ENCODE results near the gene MX2. TPM values are rescaled to one million over a fixed set of nuclear protein-coding genes. Genes with fewer than 3 reads are reported as not detected.

Gene MX2
- total and polyA plus RNA-seq, 2 experiments from 2014 or later: 5.4 to 9.2 TPM

- no peak for TF ChIP-seq CTCF (conservative IDR thresholded peaks at IDR 0.05; ENCODE audit: low read depth in 2 of 2)
- no peak for TF ChIP-seq NANOG (IDR thresholded peaks at IDR 0.05; ENCODE audit: borderline replicate concordance)
- no peak for TF ChIP-seq JUNB (IDR thresholded peaks at IDR 0.05; ENCODE audit: unreplicated experiment)
- no peak for TF ChIP-seq STAT1 (IDR thresholded peaks at IDR 0.05; ENCODE audit: unreplicated experiment)
- TF ChIP-seq ZNF462 (CRISPR knock-in tag; IDR thresholded peaks at IDR 0.05): no peak
- TF ChIP-seq ZNF114 (CRISPR knock-in tag; IDR thresholded peaks at IDR 0.05): no peak
- TF ChIP-seq ZNF331 (CRISPR knock-in tag; IDR thresholded peaks at IDR 0.05; ENCODE audit: low read depth): no peak
- TF ChIP-seq ETS1 (IDR thresholded peaks at IDR 0.05): no peak
- TF ChIP-seq REST (IDR thresholded peaks at IDR 0.05; ENCODE audit: unreplicated experiment): no peak
- no peak for TF ChIP-seq EZH2phosphoT487 (IDR thresholded peaks at IDR 0.05; ENCODE audit: unreplicated experiment)
- no peak for TF ChIP-seq CREB1 (CRISPR knock-in tag; IDR thresholded peaks at IDR 0.05; ENCODE audit: low read depth)
- TF ChIP-seq POLR2AphosphoS5 (IDR thresholded peaks at IDR 0.05; ENCODE audit: low read depth): no peak
- no peak for TF ChIP-seq EZH2 (IDR thresholded peaks at IDR 0.05; ENCODE audit: low read depth, unreplicated experiment)
- Histone ChIP-seq H3K79me2 (replicated peaks; ENCODE audit: insufficient read depth) (no peaks in the 10 kb centered on the region), H3K4me2 (no peak overlapping the region), H3K4me3 (no peak overlapping the region), H3K27me3 (ENCODE audit: insufficient read depth) (peaks cover 42% of the 10 kb centered on the region), H3K4me1 (ENCODE audit: insufficient read depth) (peaks cover 6% of the 10 kb centered on the region; the same call in 1 of the 2 replicates), H3K9me2 (ENCODE audit: insufficient read depth) (0 out of 2 replicates have a peak, but pooled peaks cover 3% of the 10 kb centered on the region), H4K20me1 (replicated peaks; ENCODE audit: insufficient read depth) (no peaks in the 10 kb centered on the region), H2AFZ (no peak overlapping the region), H3K36me3 (ENCODE audit: insufficient read depth) (no peaks in the 10 kb centered on the region), H3K27ac (ENCODE audit: low read depth) (no peak overlapping the region), H3F3A (replicated peaks; ENCODE audit: low read depth) (no peaks in the 10 kb centered on the region)
- peaks cover 12% of the 10 kb centered on the region; the same call in 2 of the 3 replicates for H3K4me1 Mint-ChIP-seq
- no peak overlapping the region for H3K27ac Mint-ChIP-seq
- H3K9me3 Mint-ChIP-seq: no peaks in the 10 kb centered on the region; the same call in 2 of the 3 replicates
- no peaks in the 10 kb centered on the region for H3K36me3 Mint-ChIP-seq (ENCODE audit: low read depth)
- ATAC-seq (no peak), DNase-seq (ENCODE audit: low spot score) (no peak)
- no peak overlapping the region for H3K4me3 Mint-ChIP-seq
- H3K27me3 Mint-ChIP-seq (ENCODE audit: insufficient read depth, low read depth, poor library complexity): peaks cover 32% of the 10 kb centered on the region
These were observed 67.5 kb downstream of the MX2 start for GRCh38 chr21:41429305-41429704.
